Stimulated activated CD8-positive, alpha-beta memory T cell treated with anti-CD3 and anti-CD28 coated beads, Interleukin-7, amount 100 ng/mL, for 48 hours (primary cell): ENCODE data around the gene TADA1.
"Not testable (repeated sequence)": the region's sequence is repeated elsewhere in the genome, so short reads cannot be mapped to it uniquely, and the experiment has no call there.

Experiments
- DNase-seq, 2 donors: peaks; one replicate each; pipeline ENCODE4 v3.0.0-alpha.2; 2020; ENCODE audit warnings: low read depth in 1 of 2; ENCODE audit errors: extremely low read depth in 1 of 2

The TADA1 gene

GRCh38 chr1:166895766-166896165 is 19.7 kb upstream of the TADA1 start:
- DNase-seq, result no peak

DNA sequence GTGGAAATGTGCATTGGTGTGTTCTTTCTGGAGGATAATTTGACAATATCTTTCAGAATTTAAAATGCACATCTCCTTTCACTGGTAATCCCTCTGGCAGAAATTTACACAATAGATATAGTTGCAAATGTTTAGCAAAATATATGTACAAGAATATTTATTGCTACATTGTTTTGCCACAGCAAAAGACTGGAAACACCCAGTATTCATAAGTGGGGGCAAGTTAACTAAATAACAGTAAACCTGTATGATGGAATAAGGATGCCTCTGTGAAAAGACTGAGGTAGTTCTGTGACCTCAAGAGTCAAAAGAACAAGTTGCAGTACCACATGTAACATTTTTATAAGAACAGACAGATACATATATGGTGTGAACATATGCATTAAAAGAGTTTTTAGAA is 13.7 kb upstream of the TADA1 start:
- no peak for DNase-seq

GRCh38 chr1:166888373-166889111 is 12.5 kb upstream of the TADA1 start:
- no peak for DNase-seq

DNA sequence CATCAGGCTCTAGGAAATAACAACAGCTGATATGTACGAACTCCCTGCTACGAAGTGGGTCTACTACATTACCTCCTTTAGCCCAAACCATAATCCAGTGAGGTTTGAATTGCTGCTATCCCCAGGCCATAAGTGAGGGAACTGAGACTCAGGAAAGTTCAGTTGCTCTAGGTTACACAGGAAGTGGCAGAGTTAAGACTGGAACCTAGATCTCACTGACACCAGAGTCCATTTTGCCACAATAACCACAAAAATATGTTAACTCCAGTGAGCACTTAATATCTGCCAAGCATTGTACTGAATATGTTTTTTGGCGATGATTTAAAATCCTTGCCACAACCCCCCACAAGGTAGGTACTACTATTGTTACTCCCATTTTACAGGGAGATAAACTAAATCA is 8.9 kb upstream of the TADA1 start:
- DNase-seq, result no peak

GRCh38 chr1:166884040-166884642 is 8.1 kb upstream of the TADA1 start:
- peak in 1 of 2 donors; percentile 15 for DNase-seq

DNA sequence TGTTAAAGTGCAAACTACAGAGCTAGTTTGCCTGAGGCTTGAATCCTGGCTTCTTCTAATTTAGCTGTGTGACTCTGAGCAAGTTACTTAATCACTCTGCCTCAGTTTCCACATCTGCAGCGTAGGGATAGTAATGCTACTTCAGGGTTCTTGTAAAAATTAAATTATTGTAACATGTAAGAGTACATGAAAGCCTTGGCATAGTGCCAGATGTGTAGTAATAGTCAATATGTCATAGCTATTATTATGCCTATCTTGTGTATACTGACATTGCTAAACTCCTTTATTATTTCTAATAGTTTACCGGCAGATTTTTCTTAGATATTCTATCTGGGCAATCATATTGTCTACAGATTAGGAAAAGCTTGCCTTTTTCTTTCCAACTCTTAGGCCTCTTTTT is 6.8 kb upstream of the TADA1 start:
- DNase-seq, result no peak

DNA sequence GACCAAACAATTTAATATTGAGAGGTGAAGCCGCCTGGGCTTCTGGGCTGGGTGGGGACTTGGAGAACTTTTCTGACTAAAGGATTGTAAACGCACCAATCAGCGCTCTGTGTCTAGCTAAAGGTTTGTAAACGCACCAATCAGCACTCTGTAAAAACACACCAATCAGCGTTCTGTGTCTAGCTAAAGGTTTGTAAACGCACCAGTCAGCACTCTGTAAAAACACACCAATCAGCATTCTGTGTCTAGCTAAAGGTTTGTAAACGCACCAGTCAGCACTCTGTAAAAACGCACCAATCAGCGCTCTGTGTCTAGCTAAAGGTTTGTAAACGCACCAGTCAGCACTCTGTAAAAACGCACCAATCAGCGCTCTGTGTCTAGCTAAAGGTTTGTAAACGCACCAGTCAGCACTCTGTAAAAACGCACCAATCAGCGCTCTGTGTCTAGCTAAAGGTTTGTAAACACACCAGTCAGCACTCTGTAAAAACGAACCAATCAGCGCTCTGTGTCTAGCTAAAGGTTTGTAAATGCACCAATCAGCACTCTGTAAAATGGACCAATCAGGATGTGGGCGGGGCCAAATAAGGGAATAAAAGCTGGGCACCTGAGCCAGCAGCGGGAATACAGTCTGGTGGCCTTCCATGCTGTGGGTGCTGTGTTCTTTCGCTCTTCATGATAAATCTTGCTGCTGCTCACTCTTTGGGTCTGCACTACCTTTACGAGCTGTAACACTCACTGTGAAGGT is 2.3 kb upstream of the TADA1 start:
- DNase-seq, result not testable (repeated sequence)

DNA sequence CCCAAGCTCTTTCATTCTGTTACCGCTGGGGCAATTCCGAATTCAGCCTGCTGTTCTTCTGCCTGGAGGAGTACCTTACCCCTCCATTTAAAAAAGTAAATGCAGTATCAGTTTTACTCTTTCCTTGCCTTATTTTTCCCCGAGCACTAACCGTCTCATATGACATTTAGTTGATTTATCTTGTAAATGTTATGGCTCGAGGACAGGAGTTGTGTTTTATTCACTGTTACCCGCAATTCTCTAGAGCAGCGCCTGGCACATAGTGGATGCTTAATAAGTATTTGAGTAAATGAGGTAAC is 425 bp upstream of the TADA1 start:
- no peak for DNase-seq

DNA sequence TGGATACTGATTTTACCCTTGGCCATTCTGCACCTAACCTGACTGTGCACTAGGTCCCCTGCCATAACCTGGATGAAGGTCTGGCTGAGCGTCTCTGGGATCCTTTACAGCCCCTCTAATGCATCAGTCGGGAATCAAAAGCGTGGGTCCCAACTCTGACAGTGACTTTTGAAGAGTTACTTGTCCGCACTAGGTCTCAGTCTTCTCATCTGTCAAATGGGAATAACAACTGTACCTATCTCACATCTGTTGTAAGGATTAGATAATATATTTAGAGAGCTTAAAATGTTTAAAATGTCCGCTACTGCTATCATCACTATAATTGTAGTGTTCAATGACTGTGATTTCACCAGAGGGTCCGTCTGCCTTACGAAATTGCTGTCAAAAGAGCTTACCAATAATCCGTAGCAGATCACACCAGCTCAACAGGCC is 746 bp downstream of the TADA1 start:
- DNase-seq, result no peak

GRCh38 chr1:166874464-166874863 is 1.6 kb downstream of the TADA1 start:
- DNase-seq, result no peak

DNA sequence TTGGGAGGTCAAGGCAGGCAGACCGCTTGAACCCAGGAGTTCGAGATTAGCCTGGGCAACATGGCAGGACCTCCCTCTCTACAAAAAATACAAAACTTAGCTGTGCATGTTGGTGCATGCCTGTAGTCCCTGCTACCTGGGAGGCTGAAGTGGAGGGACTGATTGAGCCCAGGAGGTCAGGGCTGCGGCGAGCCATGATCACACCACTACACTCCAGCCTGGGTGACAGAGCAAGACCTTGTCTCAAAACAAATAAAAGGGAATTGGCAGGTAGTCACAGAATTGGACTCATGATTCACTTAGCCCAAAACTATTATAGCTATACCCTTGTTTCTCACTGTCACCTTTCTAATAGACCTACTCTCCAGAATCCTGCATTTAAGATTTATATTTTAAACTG is 5.5 kb downstream of the TADA1 start:
- DNase-seq, result no peak

GRCh38 chr1:166869318-166870099 is 6.6 kb downstream of the TADA1 start:
- no peak for DNase-seq

- DNase-seq, result no peak
Measured at GRCh38 chr1:166868639-166869038, 7.4 kb downstream of the TADA1 start.

GRCh38 chr1:166865926-166866325 is 10.1 kb downstream of the TADA1 start:
- DNase-seq, result no peak

GRCh38 chr1:166859597-166859996 is 16.5 kb downstream of the TADA1 start:
- no peak for DNase-seq

DNA sequence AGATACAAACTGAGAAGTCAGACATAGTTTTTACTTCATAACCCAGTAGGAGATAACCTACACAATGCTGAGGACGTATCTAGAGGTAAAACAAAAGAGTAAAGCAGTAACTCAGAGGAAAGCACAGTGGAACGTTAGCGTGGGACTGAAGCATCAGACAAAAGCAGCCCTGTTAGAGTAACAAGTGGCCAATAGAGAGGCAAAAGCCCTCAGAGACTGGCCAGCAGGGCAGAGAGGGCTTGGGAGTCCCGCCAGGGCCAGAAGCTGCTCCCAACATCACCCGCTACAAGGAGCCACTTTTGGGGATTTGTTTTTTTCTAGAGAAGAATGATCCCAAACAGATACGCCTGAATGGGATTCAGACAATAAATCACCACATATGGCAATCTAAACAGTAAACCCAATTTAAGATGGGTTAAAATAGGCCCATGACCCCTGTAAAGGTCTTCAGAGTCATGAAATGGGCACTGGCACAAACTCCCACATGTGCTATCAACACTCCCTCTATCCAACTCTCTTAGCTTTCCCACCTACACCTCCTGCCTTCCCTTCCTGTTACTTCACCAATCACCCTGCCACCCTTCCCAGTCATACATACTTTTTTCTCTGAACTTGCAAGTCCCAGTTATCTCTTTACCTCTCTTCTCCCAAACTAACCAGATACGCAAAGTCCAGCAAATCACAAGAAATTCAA is 17.2 kb downstream of the TADA1 start:
- no peak for DNase-seq

GRCh38 chr1:166857995-166858394 is 18.1 kb downstream of the TADA1 start:
- DNase-seq, result no peak

- no peak for DNase-seq
Measured at GRCh38 chr1:166855558-166855957, 20.5 kb downstream of the TADA1 start.

- no peak for DNase-seq
Measured at GRCh38 chr1:166852918-166853317, 23.1 kb downstream of the TADA1 start.

DNA sequence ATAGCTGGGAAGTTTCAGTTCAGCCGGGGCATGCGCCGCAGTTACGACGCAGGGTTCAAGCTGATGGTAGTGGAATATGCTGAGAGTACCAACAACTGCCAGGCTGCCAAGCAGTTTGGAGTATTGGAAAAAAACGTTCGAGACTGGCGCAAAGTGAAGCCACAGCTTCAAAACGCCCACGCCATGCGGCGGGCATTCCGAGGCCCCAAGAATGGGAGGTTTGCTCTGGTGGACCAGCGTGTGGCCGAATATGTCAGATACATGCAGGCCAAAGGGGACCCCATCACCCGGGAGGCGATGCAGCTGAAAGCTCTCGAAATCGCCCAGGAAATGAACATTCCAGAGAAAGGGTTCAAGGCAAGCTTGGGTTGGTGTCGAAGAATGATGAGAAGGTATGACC is 26.9 kb downstream of the TADA1 start:
- no peak for DNase-seq

DNA sequence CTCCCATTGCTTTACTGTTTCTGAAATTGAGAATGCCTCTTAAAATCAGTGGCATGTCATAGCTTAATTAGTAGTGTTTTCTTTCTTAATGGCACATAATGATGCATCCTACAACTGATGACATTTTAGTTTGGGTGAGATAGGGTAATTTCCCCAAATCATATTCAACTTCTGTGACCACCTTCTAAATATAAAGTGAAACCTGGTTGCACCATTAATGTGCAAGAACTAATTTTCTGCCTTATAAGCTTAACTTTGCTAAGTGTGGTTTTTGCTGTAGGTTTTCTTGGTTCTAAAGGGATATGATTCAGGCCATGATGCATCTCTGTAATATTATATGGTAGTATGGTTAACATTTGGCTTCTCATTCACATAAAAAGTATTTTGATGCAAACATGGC is 27.9 kb downstream of the TADA1 start:
- no peak for DNase-seq
